GM04504 (cell line): Measurements from ENCODE around the gene CTBP1.

ENCODE experiments used
- DNase-seq: peaks from one replicate; pipeline ENCODE4 v3.0.0-alpha.2; 2012; ENCODE audit warnings: low read depth

CTBP1 gene

DNA sequence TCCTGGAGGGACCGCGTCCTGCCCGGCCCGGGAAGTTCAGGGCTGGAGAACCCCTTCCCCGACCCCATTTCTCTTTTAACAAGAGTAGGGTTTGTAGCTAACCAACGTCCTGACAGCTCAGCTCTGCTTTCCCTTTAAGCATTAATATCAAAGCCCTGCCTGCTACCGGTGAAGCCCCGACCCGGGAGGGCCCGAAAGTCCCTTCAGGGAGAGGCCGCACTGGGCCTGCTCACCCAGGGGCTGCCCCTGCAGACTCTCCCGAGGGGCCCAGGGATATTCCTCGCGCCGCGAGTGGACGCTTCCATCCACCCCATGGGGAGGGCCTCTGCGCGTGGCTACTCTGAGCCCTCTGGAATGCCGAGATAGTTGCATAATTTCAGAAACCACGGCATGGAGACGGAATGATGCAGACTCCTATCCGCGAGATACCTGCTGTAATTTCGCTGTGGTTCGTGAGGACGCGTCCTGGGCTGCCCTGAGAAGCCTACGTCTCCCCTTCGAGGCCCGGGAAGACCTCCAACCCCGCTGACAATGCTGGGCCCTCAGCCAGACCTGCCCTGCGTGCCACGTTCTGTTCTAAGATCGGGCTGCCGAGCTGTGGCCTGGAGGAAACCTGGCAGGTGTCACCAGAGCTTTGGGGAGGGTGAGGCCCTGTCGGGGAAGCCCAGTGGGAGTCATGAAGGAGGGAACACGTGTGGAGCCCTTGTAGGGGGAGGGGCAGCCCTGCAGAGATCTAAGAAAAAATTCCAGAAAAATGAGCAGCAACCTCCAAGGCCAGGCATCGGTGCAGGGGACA is 999 bp upstream of the CTBP1 start:
- peak; percentile 24 for DNase-seq

DNA sequence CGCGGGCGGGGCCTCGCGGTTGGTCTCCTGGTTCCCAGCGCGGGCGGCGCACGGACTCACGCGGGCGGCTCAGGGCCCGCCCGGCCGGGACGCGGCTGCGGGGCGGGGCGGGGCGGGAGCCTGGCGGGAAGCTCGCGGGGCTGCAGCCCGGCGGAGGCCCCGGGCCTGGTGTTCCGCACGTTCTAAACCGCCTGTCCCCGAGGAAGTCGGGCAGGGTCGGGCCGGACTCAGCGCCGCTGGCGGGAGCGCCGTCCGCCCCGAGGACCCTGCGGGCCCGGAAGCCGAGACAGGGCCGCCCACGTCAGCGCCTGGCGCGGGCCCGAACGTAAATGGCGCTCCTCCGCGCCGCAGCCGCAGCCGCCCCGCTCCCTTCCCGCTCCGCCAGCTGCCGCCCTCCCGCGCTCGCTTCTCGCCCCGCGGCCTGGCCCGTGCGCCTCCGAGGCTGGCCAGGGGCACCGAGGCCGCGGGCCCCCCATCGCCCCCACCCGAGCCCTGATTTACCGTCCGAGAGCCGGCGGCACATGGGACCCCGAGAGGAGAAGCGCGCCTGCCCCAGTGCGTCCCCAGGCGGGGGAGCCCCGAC is 309 bp upstream of the CTBP1 start:
- peak; percentile 74 for DNase-seq

DNA sequence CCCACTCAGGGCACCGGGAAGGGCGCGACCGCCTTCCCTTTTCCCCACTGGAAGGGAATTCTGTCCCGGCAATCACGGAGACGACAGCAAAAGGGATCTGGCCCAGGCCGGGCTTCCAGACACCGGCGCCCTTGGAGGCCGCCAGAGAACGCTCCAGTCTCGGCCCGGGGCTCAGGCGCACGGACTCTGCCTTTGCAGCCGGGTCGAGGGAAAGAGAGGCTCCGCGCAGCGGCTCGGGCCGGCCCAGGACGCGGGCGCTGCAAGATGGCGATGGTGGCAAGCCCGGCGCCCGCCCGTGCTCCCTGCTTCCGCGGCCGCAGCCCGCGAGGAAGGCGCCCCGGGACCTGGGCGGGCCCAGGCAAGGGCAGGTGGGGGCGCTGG is 1.1 kb downstream of the CTBP1 start:
- DNase-seq, result no peak

DNA sequence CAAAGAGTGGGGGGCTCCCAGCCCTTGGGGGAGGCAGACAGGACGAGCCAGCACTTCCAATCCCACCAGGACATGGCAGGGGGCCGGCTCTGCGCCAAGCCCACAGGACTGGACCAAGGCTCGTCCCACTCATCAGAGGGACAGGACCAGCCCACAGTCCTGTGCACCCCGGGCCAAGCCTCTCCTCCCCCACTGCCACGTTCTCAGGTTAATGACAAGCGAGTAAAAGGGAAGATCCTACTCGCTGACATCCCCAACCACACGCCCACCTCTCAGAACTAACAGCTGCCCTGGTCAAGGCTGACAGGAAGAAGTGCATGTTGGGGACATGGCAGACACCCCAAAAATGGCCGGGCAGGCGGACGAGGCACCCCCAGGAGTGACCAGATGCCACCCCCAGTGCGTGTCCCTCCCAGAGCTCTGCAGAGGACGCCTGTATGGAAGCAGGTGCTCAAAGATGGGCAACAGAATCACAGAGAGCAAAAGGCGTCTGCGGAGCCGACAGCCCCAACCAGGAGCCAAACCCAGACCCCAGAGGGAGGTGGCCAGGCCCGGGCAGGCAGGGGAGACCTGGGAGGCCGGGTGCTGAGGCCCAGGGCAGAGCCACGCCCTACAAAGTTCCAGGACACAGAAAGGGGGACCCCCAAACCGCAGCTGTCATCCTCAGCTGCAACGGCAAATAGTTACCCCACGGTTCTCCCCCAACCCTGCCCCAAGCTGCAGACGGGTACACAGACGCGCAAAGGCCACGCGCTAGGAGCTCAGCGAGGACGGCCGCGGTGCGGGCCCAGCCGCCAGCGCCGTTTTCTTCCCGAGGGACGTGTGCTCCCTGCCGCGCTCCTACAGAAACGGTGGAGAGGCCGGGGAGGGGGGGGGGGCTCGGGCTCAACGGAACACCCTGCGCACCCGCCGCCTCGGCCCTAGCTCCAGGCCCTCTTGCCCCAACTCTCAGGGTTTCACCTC is 1.7 kb downstream of the CTBP1 start:
- no peak for DNase-seq

DNA sequence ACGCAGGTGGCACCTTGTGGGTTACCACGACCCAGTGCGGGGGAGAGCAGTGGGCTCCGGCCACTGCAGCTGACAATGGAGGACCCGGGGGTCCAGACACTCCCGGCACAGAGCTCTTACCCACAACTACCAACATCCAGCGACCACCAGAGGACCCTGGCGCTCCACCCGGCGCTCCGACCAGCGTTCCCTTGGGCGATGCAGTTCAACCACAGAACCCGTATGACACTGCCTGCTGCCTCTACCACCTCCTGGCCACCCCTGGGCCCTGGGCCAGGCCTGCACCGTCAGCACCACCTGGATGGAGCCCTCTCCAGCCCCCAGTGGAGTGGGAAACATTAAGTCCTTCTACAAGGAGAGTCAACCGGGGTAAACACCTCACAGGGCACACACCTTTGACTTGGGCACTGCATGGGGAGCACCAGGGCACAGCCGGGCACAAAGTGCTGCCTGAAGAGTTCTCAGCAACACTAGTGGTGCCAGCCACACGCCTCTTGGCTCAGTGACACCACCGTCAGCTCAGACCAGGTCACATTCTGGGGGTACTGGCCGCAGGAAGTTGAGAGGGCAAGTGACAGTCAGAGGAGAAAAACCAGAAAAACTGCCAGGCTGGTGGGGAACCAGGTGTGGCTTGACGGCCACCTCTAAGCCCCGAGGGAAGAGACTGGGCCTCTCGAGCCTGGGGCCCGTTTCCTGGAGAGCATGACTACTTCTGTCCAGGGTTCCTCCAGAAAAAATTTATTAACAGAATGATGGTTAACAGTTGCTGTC is 2.6 kb downstream of the CTBP1 start:
- DNase-seq, result no peak

DNA sequence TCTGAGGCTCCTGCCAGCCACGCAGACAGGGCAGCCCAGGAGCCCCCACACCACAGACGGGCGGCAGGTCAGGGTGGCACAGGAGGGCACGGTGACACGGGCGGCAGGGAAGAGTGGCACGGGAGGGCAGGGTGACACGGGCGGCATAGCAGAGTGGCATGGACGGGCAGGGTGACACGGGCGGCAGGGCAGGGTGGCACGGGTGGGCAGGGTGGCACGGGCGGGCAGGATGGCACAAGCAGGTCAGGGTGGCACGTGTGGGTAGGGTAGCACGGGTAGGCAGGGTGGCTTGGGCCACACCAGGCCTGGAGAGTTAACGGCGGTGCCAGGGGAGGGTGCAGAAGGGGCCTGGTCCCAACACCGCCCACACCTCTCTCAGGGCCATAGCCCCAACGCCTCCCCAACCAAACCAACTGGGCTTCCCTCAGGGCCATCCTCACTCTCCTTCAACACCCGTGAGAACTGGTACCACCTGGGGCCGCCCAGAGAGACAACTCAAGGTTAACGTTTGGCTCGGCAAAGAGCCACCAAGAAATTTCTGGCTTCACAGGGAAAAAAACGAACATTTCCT is 3.4 kb downstream of the CTBP1 start:
- no peak for DNase-seq

DNA sequence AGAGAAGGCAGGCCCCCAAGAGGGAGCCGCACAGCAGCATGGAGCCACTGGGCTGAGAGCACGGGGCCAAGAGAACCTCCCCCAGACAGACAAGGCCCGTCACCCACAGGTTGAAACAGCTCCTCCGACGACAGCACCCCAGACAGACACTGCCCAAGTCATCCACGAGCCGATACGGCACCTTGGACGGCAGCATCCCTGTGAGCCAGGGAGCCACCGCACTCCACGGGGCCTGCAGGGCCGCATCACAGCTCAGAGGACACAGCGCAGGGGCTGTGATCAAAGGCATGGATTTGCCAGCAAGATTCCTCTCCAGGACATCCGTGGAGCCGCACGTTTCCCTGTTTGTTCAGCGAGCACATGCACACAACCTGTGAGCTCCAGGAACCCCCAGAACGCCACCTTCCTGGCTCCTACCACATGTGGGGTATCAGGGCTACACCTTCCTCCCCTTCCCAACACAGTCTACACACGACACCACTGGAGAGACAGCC is 3.9 kb downstream of the CTBP1 start:
- no peak for DNase-seq

DNA sequence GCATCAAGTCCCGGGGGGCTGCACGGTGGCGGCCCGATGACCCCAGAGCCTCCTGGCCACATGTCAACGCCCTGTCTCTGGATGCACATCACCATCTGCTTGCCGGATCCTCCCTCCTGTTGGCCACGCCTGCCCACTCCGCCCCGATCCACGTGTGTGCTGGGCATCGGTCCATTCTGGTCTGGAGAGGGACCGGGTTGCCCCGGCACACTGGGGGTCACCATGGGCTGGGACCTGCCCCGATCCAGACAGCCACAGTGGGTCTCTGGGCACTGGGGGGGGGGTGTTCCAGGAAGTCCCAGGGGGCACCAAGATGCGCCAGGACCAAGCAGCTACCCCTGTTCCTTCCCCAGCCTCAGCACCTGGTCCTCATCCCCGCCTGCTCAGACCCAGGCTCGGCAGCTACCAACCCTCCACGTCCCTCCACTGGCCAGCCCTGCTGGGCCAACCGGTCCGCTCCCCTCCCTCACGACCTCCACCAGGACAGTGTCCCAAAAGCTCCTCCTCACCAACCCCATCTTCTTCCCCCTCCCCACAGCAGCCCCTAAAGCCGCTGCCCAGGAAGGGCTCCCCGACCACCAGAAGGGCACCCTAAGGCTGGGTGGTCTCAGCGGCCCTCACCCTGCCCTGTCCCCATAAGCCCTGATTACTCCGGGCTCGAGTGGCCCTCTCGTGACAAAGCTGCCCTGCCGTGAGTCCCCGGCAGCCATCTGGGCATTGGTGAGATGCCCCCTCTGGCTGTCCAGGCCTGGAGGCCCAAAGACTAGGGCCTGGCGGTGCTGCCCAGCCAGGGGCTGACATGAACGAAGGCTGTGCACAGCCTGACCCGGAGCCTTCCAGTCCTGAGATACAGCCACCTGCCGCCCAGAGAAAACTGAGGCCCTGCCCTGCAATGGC is 4.6 kb downstream of the CTBP1 start:
- DNase-seq, result no peak

DNA sequence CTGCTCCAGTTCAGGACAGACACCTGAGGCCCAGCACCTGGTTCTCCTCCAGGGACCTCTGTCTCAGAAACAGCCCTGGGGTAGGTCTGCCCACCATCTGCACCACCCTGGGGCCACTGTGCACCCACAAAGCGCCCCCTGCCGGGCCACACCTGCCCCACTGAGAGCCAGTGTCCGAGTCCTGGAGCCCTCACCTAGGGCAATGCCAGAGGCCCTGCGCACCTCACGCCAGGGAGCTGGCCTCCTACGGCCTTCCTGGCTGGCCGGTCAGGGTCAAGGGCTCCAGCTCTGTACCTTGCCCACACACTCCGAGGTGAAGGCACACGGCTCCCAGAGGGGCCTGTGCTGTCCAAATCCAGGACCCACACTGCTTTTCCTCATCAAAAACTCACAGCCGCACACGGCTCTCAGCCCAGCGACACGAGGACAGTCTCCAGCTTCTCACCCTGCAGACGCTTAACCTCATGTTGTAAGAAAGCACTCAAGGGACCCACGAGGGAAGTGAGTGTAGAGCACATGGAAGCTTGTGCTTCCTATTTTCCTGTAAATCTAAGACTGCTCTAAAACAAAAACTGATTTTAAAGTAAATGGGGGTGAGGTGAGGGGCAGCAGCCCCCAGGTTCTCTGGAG is 5.4 kb downstream of the CTBP1 start:
- no peak for DNase-seq

DNA sequence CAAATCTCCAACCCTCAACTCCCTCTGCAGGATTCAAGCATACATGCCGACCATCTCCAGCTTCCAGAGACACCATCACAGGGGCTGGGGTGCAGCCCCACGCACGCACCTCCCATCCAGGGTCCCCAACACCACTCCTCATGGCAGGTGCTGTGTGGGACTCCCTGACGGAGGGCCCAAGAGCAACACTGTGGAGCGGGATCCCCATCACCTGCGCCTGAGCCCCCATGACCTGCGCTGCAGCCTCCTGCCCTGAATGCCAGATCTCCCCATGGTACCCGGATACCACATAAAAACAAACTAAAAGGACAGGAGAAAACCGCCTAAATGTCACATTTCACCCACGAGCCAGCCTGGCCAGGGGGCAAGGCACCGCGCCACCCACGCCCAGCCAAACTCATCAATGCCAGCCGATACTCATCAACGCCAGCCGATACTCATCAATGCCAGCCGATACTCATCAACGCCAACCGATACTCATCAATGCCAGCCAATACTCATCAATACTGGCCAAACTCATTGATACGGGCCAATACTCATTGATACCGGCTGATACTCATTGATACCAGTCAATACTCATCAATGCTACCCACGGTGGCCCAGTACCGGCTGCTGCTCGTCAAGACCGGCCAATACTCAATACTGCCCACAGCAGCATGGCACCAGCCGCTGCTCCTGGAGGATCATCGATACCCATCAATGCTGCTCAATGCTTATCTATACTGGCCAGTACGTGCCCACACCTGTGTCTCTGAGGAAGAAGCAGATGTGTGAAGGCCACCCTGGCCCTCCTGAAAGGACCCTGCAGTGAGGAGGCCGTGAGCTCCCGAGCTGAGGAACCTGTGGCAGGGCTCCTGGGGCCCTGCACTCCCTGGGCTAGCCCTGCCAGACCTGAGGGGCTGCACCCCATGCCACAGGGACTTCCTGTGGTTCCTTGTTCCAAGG is 6.2 kb downstream of the CTBP1 start:
- no peak for DNase-seq

DNA sequence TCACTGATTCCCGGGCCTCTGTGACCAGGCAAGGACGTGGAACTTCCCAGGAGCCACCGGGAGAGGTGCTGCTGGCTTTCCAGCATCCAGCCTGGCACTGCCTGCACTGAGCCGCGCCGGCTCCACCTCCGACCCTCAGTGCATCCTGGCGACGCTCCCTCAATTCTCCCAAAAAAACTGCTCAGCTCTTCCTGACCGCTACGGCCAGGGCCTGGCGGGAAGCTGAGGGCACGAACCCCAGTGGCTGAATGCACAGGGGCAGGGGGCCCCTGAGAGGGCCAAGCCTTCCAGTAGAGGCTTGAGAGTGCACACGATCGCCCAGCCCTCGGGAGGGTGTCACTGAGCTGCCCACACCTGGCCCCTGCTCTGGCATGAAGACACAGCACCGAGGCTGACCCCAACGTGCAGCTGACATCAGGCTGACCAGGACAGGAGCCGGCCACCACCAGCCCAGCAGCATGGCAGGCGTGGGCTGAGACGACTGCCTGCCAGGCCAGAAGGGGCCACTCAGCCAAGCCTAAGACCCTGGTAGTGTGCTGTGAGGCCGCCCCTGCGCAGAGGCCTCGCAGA is 6.9 kb downstream of the CTBP1 start:
- no peak for DNase-seq

DNA sequence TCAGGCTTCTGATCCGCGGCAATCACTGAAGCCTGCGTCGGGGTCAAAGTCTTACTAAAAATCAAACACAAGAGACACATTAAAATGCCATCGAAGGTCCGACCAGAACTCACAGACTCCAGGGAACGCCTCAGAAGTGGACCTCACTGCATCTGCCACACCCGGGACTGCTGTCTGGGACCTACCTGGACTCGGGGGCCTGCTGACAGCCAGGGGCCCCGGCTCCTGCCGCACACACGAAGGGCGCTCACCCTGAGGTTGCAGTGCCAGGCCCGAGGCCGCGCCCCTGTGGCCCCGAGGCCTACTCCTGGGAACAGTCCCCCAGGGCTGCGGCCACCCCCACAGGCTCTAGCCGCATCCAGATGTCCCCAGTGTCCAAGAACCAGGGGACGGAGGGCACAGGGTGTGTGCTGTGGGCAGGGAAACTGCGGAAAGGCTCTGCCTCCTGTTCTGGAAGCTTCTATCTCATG is 7.4 kb downstream of the CTBP1 start:
- DNase-seq, result no peak

DNA sequence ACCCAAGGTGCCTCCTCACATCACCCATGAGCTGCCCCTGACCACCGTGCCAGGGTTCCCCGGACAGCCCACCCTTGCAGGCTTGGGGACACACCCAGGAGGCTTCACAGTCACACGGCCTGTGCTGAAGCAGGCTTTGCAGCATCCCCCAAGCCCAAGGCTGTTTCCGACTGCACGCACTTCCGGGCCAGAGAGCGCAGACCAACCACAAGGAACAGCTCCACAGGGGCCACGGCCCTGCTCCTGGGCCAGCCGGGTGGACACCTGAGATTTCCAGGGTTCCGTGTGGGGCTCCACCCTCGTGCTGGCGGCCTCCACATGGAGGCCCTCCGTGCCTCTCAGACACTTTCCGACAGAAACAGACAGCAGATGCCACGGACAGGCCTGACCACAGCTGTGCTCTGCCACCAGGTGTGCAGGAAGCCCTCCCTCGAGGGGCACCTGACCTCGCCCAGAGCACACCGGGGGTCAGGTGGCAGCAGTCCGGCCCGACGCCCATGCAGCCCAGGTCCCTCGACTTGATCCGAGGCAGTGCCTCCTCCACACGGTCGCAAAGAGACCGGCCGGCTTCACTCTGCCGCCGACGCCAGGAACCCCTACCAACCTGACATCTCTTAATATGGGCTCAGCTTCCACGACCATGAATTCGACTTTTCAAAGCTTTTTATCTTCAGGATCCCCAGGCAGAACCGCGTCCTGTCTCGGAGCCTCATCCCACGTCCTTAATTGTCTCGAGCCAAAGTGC is 8.0 kb downstream of the CTBP1 start:
- DNase-seq, result no peak

DNA sequence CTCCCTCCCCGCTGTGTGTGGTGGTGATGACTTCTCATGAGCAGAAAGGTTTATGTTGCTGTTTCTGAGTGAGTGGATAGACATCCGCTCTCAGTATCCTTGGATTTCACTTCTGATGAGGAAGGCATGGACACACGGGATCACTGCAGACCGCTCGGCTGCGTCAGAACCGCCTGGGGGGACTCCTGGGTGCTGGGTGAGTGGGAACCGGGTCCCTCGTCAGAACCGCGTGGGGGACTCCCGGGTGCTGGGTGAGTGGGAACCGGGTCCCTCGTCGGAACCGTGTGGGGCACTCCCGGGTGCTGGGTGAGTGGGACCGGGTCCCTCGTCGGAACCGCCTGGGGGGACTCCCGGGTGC is 9.0 kb downstream of the CTBP1 start:
- no peak for DNase-seq

DNA sequence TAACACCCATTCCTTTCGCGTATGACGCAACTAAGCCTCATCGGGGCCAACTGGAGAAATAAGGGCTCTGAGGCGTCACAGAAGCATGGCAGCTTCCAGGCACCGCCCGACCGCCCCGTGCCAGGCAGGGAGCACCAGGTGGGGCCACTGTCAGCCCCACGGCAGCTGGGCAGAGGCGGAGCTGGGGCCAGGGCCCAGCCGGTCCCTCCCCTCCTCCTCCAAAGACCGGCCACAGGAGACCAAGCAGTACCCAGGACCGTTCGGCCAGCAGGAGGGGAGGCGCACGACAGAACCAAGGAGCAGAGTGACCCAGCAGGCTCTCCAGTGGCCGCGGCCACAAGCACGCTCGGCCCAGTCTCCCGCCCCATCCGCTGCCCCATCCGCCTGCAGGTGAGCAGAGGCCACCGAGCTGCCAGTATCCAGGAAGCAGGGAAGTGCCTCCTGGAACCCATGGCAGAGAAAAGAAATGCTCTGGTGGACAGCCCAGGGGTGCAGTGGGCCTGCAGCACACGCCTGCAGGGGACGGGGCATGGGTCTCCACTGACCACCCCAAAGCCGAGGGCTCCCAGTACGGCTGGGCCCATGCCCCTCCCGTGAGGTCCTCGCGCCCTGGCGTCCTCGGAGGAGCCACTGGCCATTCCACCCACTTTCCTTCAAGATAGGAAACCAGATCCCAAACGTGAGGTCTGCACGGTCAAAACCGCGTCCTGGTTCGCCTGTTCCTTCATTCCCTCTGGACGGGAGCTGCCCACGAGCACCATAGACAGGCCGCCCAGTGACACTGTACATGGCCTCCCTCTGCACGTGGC is 9.6 kb downstream of the CTBP1 start:
- DNase-seq, result no peak

DNA sequence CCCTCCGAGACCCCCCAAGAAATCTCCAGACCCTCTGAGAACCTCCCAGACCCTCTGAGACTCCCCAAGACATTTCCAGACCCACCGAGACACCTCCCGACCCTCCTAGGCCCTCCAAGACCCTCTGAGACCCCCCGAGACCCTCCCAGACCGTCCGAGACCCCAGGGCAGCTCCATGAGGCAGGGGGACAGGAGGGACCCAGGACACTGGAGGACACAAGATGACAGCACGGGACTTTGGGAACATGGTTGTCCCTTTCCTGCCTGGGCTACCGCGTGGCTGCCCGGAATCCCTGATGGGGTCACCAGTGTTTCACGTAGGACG is 10.3 kb downstream of the CTBP1 start:
- DNase-seq, result no peak
